ENCODE measurements around the gene DLGAP1. TPM values are rescaled to one million over a fixed set of nuclear protein-coding genes. Genes with fewer than 3 reads are reported as not detected.

The DLGAP1 gene
- total and polyA plus RNA-seq, 2 of the 4 experiments (the other 2 are of a cell fraction) = under 0.01 to 0.09 TPM

- WGBS, 2 experiments (ENCODE audit: extremely low coverage in 2 of 2, insufficient read length in 1 of 2) = 17% methylated on average over 40 of the region's 58 CpGs; no CpG with 5 or more reads in 1 of the 2 experiments
- H2AK5ac ChIP-seq (ENCODE audit: low read depth, low read length) = no peak overlapping the region
- H3K23ac ChIP-seq (ENCODE audit: low read depth, low read length) = no peak overlapping the region
- no peak overlapping the region for H2BK20ac ChIP-seq (ENCODE audit: low read depth, low read length)
- no peak overlapping the region for H2BK120ac ChIP-seq (ENCODE audit: low read depth, low read length)
- H2AK9ac ChIP-seq (replicated peaks; ENCODE audit: low read depth, low read length, poor library complexity) = peak overlapping the region; percentile 17
- no peaks in the 10 kb centered on the region for H3K36me3 ChIP-seq (ENCODE audit: control insufficient read depth, insufficient read depth, low read length)
- POLR2A ChIA-PET (ENCODE audit: unreplicated experiment) = no interaction called here
- H3K79me1 ChIP-seq (ENCODE audit: low read depth in 1 of 2, low read length in 2 of 2) = no peaks in the 10 kb centered on the region
- peak overlapping the region; percentile 54; the same call in 1 of the 2 replicates for H3K9ac ChIP-seq (ENCODE audit: low read depth, low read length)
- peak overlapping the region; percentile 38 for H3K4me3 ChIP-seq (ENCODE audit: insufficient read depth, low read depth, low read length)
- in situ Hi-C loops (cut with MboI; ENCODE audit: low sequenced_read_pairs) = no loop called here
- peak overlapping the region; percentile 83 for H2AFZ ChIP-seq (replicated peaks; ENCODE audit: low read length, poor library complexity)
- intact Hi-C loops (cut with micrococcal nuclease) = no loop called here
- H3K27ac ChIP-seq (ENCODE audit: insufficient read depth, low read length) = no peak overlapping the region
- no peaks in the 10 kb centered on the region; the same call in 1 of the 2 replicates for H3K4me1 ChIP-seq (ENCODE audit: control insufficient read depth, insufficient read depth, low read length)
- H3K9me3 ChIP-seq (ENCODE audit: control insufficient read depth, insufficient read depth, low read length) = no peaks in the 10 kb centered on the region
- no peak overlapping the region for H4K5ac ChIP-seq (ENCODE audit: low read depth, low read length)
- peak; percentile 89 for ATAC-seq (ENCODE audit: low read depth)
- H2BK5ac ChIP-seq (ENCODE audit: low read depth, low read length, poor library complexity, severe bottlenecking) = no peak overlapping the region
- no peaks in the 10 kb centered on the region for H4K20me1 ChIP-seq (ENCODE audit: insufficient read depth, low read length)
- no peaks in the 10 kb centered on the region for H3K27me3 ChIP-seq (ENCODE audit: control insufficient read depth, insufficient read depth, low read length)
- no TSS peak for BruUV-seq (replicated peaks)
- DNase-seq = peak; percentile 39
- H3K4me2 ChIP-seq (ENCODE audit: low read depth, low read length) = peak overlapping the region; percentile 86
- H4K8ac ChIP-seq (ENCODE audit: low read depth in 2 of 2, low read length in 2 of 2) = no peak overlapping the region; a peak in 1 of 4 replicates
- H2BK15ac ChIP-seq (ENCODE audit: low read depth, low read length) = no peak overlapping the region
- no peaks in the 10 kb centered on the region for H3K9me1 ChIP-seq (ENCODE audit: insufficient read depth, low read length)
- no peak for TF ChIP-seq FOS (IDR thresholded peaks at IDR 0.05; ENCODE audit: low read depth, low read length)
- CTCF ChIA-PET = no interaction called here
- H3K14ac ChIP-seq (replicated peaks; ENCODE audit: low read depth, low read length) = no peak overlapping the region
- no peak overlapping the region for H4K91ac ChIP-seq (ENCODE audit: insufficient read depth, low read depth, low read length)
- dilution Hi-C loops (cut with HindIII; ENCODE audit: low sequenced_read_pairs, unreplicated experiment) = no loop called here
- no peak overlapping the region for H3K4ac ChIP-seq (ENCODE audit: low read depth, low read length)
- no peak overlapping the region for H3K56ac ChIP-seq (ENCODE audit: extremely low read depth, insufficient read depth, low read length)
- H3K18ac ChIP-seq (ENCODE audit: low read depth, low read length) = no peak overlapping the region
Measured at GRCh38 chr18:3498698-3499471, 956.2 kb downstream of the DLGAP1 start.
